Measurements from ENCODE around the gene CFAP68. TPM values are rescaled to one million over a fixed set of nuclear protein-coding genes. Genes with fewer than 3 reads are reported as not detected.
A peak's percentile ranks its signal among the peaks of the same experiment; 100 is the strongest.

Gene CFAP68
- total and polyA plus RNA-seq, 9 of the 15 experiments (the other 6 are each of a cell fraction or from before 2014, with no cell fraction given), result 22.8 to 72.3 (median 52.5) TPM

GRCh38 chr11:111926505-111927391 lies 47.4 kb downstream of the CFAP68 start (continued):
- TF ChIP-seq CHD4 (IDR thresholded peaks at IDR 0.05; ENCODE audit: insufficient read depth, insufficient replicate concordance, low read depth, low read length, poor library complexity, severe bottlenecking), result no peak
- 0 out of 2 replicates have a peak, but pooled peaks have one; percentile 25 for TF ChIP-seq GMEB1 (CRISPR knock-in tag; IDR thresholded peaks at IDR 0.05)
- no peak for TF ChIP-seq HNRNPL (IDR thresholded peaks at IDR 0.05; ENCODE audit: low read depth, low read length)
- peak; percentile 46; the same call in 1 of the 2 replicates for TF ChIP-seq OTX1 (CRISPR knock-in tag; IDR thresholded peaks at IDR 0.05)
- TF ChIP-seq SMC3 (conservative IDR thresholded peaks at IDR 0.05; ENCODE audit: insufficient read depth, low read depth, low read length), result no peak
- TF ChIP-seq TFE3 (CRISPR knock-in tag; IDR thresholded peaks at IDR 0.05), result no peak
- no peak for TF ChIP-seq FOXP4 (CRISPR knock-in tag; IDR thresholded peaks at IDR 0.05; ENCODE audit: borderline replicate concordance)
- TF ChIP-seq BACH1 (tag; IDR thresholded peaks at IDR 0.05), result no peak
- TF ChIP-seq SMARCA4 (IDR thresholded peaks at IDR 0.05), result peak; percentile 57; the same call in 1 of the 2 replicates
- no peak for TF ChIP-seq ZNF165 (CRISPR knock-in tag; IDR thresholded peaks at IDR 0.05; ENCODE audit: borderline replicate concordance)
- TF ChIP-seq THAP12 (CRISPR knock-in tag; IDR thresholded peaks at IDR 0.05), result 0 out of 2 replicates have a peak, but pooled peaks have one; percentile 50
- TF ChIP-seq RBM14 (IDR thresholded peaks at IDR 0.05; ENCODE audit: borderline replicate concordance, insufficient read depth, low read depth, low read length), result no peak
- peak in 1 of 2 experiments; percentile 35; a peak in 1 of 3 replicates for TF ChIP-seq CBX3 (IDR thresholded peaks at IDR 0.05; ENCODE audit: borderline replicate concordance in 1 of 2, low read length in 2 of 2)
- TF ChIP-seq PTRF (tag; IDR thresholded peaks at IDR 0.05), result no peak
- TF ChIP-seq DMBX1 (CRISPR knock-in tag; IDR thresholded peaks at IDR 0.05; ENCODE audit: borderline replicate concordance), result peak; percentile 73
- TF ChIP-seq RAD21 (CRISPR knock-in tag; conservative IDR thresholded peaks at IDR 0.05 in 1 of 2, IDR thresholded peaks at IDR 0.05 in 1 of 2), result peak in 1 of 2 experiments; percentile 16; a peak in 1 of 4 replicates
- TF ChIP-seq CHD2 (IDR thresholded peaks at IDR 0.05; ENCODE audit: low read depth, low read length), result no peak
- TF ChIP-seq ZNF212 (CRISPR knock-in tag; IDR thresholded peaks at IDR 0.05), result no peak
- TF ChIP-seq BCOR (IDR thresholded peaks at IDR 0.05), result peak; percentile 11; the same call in 1 of the 2 replicates
